Adrenal gland (tissue), 5 donors: ENCODE results near the gene DIAPH1.

Experiments used
- CTCF ChIP-seq, 6 experiments: fragments of 450-650 bp in 4 of 6; fragments of 200-600 bp in 2 of 6; sonication (generic) in 1 of 6; IDR thresholded peaks; 1 replicate in 5 of 6; 2 replicates in 1 of 6; pipeline versions ENCODE4 v1.5.1 to v1.8.0; 2016 to 2021; ENCODE audit warnings: antibody characterized with exemption in 6 of 6, mild to moderate bottlenecking in 2 of 6, moderate library complexity in 1 of 6
- POLR2A ChIP-seq, 2 donors: fragments of 450-650 bp; IDR thresholded peaks; one replicate each; pipeline ENCODE4 v1.6.1; 2017; ENCODE audit warnings: antibody characterized with exemption in 2 of 2, mild to moderate bottlenecking in 2 of 2, moderate library complexity in 1 of 2
- donor health status: DM: no; HTN: no; CAD: no.

GRCh38 chr5:141533897-141534296 lies 84.9 kb downstream of the DIAPH1 start:
- TF ChIP-seq POLR2A (IDR thresholded peaks at IDR 0.05) (no peak), CTCF (IDR thresholded peaks at IDR 0.05) (no peak)
